NOMO-1 treated with dmso at 0.1 percent for 144 hours (cell line): Measurements from ENCODE around the gene NUCB1.
"Not testable (repeated sequence)": the region's sequence is repeated elsewhere in the genome, so short reads cannot be mapped to it uniquely, and the experiment has no call there.

Experiments
- DNase-seq: peaks from one replicate; lab custom pipeline; 2025; ENCODE audit not compliant: unreplicated experiment; lab: John Stamatoyannopoulos, UW

Gene NUCB1

DNA sequence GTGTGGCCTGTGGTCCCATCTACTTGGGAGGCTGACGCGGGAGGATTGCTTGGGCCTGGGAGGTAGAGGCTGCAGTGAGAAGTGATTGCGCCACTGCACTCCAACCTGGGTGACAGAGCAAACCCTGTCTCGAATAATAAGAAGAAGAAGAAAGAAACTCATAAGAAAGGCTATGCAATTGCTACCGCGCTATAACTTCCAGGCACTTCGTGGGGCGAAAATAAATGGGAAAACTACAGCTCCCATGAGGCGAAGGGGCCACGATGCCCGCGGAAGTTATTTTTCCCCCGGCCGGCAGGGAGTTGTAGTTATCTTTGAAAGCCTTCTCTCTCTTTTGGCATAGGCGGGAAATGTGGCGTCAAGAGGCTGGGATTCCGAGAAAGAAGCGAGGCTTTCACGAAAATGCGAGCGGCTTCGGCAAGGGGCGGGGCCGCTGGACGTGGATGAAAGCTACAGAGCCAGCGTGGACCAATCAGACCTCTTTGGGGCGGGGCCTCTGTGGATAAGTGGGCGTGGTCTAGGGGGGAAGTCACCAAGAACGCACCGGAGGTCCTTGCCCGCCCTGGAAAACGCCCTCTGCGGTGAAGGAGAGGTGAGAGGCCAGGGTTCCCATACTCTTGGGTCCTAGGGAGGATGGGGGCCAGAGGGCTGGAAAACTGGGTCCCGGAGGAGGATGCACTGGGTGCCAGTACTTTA lies at the start of gene NUCB1:
Gene NUCB1, plus strand, starts transcription at position 532 of the 696 bp plus-strand sequence. CDS start 485 bp downstream, outside the sequence.
- peak; percentile 90 for DNase-seq

GRCh38 chr19:48852292-48852691 lies 47.8 kb upstream of the NUCB1 start:
- DNase-seq: no peak

- DNase-seq: no peak
These were observed 46.6 kb upstream of the NUCB1 start for GRCh38 chr19:48853483-48853882.

DNA sequence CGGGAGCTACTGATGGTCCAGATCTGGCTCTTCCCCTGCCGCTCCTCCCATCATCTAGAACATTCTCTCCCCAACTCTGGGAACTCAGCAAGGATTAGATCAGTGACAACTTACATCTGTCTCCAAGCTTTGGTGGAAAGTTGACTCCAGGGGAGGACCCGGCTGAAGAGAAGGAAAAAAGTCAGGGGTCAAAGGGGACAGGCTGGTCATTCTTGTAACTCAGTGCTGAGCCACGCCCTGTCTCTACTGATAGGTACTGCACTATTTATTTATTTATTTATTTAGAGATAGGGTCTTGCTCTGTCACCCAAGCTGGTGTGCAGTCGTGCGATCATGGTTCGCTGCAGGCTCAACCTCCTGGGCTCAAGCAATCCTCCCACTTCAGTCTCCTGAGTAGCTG lies 46.0 kb upstream of the NUCB1 start:
- DNase-seq: no peak

DNA sequence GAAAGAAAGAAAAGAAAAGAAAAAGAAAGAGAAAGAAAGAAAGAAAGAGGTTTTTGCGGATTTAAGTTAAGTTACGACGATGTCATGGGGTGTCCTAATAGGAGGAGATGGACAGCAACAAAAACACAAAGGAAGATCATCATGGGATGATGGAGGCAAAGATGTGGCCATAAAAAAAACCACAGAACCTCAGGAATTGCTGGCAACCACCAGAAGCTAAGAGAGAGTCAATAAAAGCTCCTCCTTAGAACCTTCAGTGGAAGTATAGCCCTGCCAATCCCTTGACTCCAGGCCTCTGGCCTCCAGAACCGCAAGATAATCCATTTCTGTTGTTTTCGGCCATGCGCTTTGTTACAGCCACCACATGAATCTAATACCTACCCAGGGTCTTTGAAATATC lies 43.2 kb upstream of the NUCB1 start:
- DNase-seq: no peak

DNA sequence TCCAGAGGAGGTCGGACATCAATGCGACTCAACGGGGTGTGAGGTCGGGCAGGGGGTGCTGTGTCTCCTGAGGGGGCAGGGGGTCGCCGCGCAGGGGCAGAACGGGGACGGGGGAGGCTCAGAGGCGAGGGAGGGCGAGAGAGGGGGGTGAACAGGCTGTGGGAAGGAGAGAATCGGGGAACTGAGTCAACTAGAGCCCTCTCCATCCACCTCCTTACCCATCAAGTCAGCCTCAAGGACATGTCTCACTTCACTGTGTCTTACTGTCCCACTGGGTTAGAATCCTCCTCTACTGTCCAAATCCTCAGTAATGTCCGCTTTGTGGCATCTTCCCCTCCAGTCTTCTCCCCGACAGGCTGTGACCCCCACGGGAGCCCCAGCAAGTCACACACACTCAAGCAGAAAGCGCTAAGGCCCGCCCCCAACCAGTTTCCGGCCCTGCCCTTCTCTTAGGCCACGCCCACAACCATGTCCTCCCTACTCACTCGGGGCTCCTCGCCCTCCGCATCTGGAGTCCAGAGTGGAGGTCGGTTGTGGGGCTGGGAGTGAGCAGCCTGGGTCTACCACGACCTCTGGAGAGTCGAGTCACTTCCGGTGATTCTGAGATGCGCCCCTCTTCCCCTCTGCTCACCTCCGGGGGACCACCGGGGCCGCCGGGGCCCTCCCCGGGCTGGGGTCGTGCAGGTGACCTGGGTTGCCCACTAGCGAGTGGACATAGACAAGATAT lies 41.0 kb upstream of the NUCB1 start:
- DNase-seq: peak; percentile 43

DNA sequence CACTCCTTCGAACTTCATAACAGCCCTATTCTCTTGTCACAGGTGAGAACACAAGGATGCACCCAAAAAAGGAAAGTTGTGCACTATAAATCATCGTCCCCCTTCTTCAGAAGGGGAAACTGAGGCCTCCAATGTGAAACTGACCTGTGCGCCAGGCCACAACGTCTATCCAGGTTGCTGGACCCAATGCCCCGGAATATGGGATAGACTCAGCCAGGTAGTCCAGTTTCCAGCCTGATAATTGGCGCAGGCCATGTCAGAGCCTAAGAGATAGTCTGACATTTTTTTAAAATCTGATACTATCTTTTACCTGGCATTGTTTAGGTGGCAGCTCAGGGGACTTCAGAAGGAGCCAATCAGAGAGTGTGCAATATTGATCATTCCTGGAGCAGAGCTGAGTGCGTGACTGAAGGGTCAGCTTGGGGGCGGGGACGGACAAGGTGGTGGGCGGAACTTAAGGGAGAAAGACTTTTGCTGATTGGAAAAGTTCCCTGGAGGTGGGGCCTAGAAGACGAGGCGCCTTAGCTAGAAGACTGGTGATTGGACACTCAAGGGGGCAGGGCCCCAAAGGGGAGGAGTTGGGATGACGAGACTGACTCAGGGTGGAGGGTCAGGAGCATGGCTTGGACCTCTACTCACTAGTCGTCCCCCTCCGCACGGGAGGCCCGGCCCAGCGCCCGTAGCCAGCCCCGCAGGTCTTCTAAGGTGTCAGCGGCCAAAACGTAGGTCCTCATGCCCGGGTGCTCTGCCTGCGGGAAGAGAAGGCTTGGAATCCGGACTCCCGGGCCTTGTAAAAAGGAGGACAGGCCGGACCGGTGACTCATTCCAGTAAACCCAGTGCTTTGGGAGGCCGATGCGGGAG lies 40.2 kb upstream of the NUCB1 start:
- no peak for DNase-seq

DNA sequence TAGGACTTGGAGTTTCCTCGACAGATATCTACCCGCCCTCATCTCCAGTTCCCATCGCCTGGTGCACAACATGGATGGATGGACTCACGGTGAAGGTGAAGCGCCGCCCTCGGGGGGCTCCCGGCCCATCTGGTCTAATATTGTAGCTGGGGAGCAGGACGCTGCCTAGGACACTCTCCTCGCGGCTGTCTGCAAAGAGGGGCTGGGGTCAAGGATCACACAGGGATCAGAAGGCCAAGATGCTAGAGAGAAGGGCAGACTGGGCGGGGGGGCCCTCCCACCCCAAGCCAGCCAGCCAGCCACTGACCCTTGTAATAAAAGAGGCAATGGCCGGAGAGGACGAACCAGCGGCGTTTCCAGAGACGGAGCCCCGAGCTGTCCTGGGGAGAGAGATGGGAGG lies 38.8 kb upstream of the NUCB1 start:
- no peak for DNase-seq

DNA sequence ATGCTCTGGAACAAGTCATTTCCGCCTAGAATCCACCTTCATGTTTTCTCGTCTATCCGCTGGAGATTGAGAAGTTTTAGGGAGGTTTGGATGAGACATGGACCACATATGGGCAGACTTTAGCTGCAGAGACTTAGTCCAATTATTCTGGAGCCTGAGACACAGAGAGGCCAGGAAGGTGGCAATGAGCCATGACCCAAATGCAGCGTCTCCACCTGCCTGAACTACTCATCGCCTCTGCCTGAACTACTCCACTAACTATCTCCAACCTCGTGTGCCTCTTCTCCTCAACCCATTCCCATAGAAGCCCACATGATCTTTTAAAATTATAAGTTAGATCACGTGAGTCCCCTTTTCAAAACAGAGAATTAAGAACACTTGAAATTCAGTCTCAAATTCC lies 37.3 kb upstream of the NUCB1 start:
- no peak for DNase-seq

DNA sequence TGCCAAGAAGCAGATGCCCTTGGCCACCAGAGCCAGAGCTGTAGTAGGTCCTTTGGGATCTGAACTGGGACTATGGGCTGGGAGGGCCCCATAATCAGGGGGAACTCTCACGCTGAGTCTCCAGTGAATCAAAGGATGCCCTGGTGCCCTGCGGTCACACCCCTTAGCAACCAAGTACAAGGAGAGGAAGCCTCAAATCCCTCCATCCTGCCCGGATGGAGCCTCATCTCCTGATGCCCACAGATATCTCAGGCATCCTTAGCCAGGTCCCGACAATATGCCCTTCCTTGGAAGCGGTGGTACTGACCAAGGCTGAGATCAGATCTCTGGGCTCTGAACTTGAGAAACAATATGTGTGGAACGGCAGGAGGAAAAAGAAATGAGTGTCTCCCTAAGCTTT lies 33.4 kb upstream of the NUCB1 start:
- DNase-seq: no peak

GRCh38 chr19:48867123-48867745 lies 32.9 kb upstream of the NUCB1 start:
- DNase-seq: no peak

- DNase-seq: no peak
These were observed 32.4 kb upstream of the NUCB1 start for GRCh38 chr19:48867746-48868113.

- no peak for DNase-seq
These were observed 31.8 kb upstream of the NUCB1 start, which contains the start of gene PLEKHA4 for GRCh38 chr19:48868114-48868886. Gene PLEKHA4 (minus strand): TSS chr19:48868617. CDS start chr19:48867620, 997 bp downstream.

- no peak for DNase-seq
These were observed 30.1 kb upstream of the NUCB1 start for GRCh38 chr19:48870048-48870447.

- DNase-seq: not testable (repeated sequence)
These were observed 28.5 kb upstream of the NUCB1 start for GRCh38 chr19:48871471-48872181.

DNA sequence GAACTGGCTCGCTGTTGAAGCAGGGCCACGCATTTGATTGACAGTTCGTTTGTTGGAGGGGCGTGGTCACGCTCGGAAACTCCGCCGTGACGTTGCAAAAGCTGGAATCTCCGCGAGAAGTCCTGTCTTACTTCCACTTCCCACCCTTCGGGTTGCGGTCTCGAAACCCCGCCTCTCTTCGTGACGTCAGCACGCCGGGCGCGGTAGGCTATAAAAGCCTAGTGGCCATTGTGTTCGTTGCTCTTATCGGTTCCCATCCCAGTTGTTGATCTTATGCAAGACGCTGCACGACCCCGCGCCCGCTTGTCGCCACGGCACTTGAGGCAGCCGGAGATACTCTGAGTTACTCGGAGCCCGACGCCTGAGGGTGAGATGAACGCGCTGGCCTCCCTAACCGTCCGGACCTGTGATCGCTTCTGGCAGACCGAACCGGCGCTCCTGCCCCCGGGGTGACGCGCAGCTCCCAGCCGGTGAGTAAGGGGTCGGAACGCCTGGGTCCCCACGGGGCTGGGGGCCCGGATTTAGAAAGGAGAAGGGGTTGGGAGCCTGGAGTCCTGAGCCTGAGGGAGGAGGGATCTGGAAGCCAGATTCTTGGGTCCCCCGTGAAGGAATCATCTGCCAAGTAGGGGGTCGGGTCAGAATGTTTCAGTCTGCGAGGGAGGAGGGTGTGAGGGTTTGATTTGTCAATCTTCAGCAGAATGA lies 27.8 kb upstream of the NUCB1 start, which contains the start of gene PPP1R15A:
Gene PPP1R15A, plus strand, starts transcription at position 240 of the 702 bp plus-strand sequence. CDS start 813 bp downstream, outside the sequence.
- DNase-seq: peak; percentile 86

DNA sequence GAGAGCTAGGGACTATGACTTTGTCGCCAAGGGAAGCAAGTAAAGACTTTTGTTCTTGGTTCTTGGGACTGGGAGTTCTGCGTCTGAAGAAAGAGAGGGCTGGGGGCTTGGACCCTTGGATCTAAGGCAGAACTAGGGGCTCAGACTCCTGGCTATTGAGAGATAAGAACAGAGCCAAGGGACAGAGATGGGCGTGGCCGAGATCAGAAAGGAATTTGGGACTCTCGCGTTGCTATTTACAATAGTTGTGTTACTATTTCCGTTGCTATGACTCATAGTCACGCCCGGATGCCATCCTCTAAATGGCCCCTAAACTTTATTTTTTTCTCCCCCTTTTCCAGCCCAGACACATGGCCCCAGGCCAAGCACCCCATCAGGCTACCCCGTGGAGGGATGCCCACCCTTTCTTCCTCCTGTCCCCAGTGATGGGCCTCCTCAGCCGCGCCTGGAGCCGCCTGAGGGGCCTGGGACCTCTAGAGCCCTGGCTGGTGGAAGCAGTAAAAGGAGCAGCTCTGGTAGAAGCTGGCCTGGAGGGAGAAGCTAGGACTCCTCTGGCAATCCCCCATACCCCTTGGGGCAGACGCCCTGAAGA lies 27.1 kb upstream of the NUCB1 start:
- peak; percentile 63 for DNase-seq

DNA sequence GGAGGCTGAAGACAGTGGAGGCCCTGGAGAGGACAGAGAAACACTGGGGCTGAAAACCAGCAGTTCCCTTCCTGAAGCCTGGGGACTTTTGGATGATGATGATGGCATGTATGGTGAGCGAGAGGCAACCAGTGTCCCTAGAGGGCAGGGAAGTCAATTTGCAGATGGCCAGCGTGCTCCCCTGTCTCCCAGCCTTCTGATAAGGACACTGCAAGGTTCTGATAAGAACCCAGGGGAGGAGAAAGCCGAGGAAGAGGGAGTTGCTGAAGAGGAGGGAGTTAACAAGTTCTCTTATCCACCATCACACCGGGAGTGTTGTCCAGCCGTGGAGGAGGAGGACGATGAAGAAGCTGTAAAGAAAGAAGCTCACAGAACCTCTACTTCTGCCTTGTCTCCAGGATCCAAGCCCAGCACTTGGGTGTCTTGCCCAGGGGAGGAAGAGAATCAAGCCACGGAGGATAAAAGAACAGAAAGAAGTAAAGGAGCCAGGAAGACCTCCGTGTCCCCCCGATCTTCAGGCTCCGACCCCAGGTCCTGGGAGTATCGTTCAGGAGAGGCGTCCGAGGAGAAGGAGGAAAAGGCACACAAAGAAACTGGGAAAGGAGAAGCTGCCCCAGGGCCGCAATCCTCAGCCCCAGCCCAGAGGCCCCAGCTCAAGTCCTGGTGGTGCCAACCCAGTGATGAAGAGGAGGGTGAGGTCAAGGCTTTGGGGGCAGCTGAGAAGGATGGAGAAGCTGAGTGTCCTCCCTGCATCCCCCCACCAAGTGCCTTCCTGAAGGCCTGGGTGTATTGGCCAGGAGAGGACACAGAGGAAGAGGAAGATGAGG lies 26.4 kb upstream of the NUCB1 start:
- DNase-seq: no peak
